ENCODE measurements around the gene ZBTB20.

ZBTB20 gene

GRCh38 chr3:114587986-114588385 is 559.1 kb downstream of the ZBTB20 start:
- DNase-seq: no peak
- in situ Hi-C loops (cut with MboI; ENCODE audit: low pct_unique_long_range_greater_than_20kb, low sequenced_read_pairs): no loop called here

- in situ Hi-C loops (cut with MboI; ENCODE audit: low pct_unique_long_range_greater_than_20kb, low sequenced_read_pairs): no loop called here
- DNase-seq: no peak
Observed at GRCh38 chr3:114586119-114586518, 561.0 kb downstream of the ZBTB20 start.

- DNase-seq: no peak
- in situ Hi-C loops (cut with MboI; ENCODE audit: low pct_unique_long_range_greater_than_20kb, low sequenced_read_pairs): no loop called here
Observed at GRCh38 chr3:114585687-114586086, 561.4 kb downstream of the ZBTB20 start.

GRCh38 chr3:114584734-114585371 is 562.2 kb downstream of the ZBTB20 start:
- in situ Hi-C loops (cut with MboI; ENCODE audit: low pct_unique_long_range_greater_than_20kb, low sequenced_read_pairs): no loop called here
- DNase-seq: no peak

- DNase-seq: no peak
- in situ Hi-C loops (cut with MboI; ENCODE audit: low pct_unique_long_range_greater_than_20kb, low sequenced_read_pairs): no loop called here
Observed at GRCh38 chr3:114582929-114583328, 564.2 kb downstream of the ZBTB20 start.

- in situ Hi-C loops (cut with MboI; ENCODE audit: low pct_unique_long_range_greater_than_20kb, low sequenced_read_pairs): no loop called here
- DNase-seq: no peak
Observed at GRCh38 chr3:114572364-114573062, 574.6 kb downstream of the ZBTB20 start.

GRCh38 chr3:114571363-114571762 is 575.7 kb downstream of the ZBTB20 start:
- in situ Hi-C loops (cut with MboI; ENCODE audit: low pct_unique_long_range_greater_than_20kb, low sequenced_read_pairs): no loop called here
- DNase-seq: no peak

- DNase-seq: no peak
- in situ Hi-C loops (cut with MboI; ENCODE audit: low pct_unique_long_range_greater_than_20kb, low sequenced_read_pairs): no loop called here
Observed at GRCh38 chr3:114569186-114569585, 577.9 kb downstream of the ZBTB20 start.

- no peak for DNase-seq
Observed at GRCh38 chr3:114567771-114568170, 579.3 kb downstream of the ZBTB20 start.

GRCh38 chr3:114566767-114567166 is 580.3 kb downstream of the ZBTB20 start:
- no peak for DNase-seq
- in situ Hi-C loops (cut with MboI; ENCODE audit: low pct_unique_long_range_greater_than_20kb, low sequenced_read_pairs): no loop called here

More at GRCh38 chr3:114567771-114568170, 579.3 kb downstream of the ZBTB20 start:
- in situ Hi-C loops (cut with MboI; ENCODE audit: low pct_unique_long_range_greater_than_20kb, low sequenced_read_pairs): no loop called here

- in situ Hi-C loops (cut with MboI; ENCODE audit: low pct_unique_long_range_greater_than_20kb, low sequenced_read_pairs): no loop called here
- DNase-seq: no peak
Observed at GRCh38 chr3:114566162-114566755, 580.8 kb downstream of the ZBTB20 start.

GRCh38 chr3:114565216-114565615 is 581.9 kb downstream of the ZBTB20 start:
- in situ Hi-C loops (cut with MboI; ENCODE audit: low pct_unique_long_range_greater_than_20kb, low sequenced_read_pairs): no loop called here

GRCh38 chr3:114563720-114564119 is 583.4 kb downstream of the ZBTB20 start:
- in situ Hi-C loops (cut with MboI; ENCODE audit: low pct_unique_long_range_greater_than_20kb, low sequenced_read_pairs): no loop called here
- DNase-seq: no peak

More at GRCh38 chr3:114565216-114565615, 581.9 kb downstream of the ZBTB20 start:
- no peak for DNase-seq

GRCh38 chr3:114562557-114562956 is 584.5 kb downstream of the ZBTB20 start:
- DNase-seq: no peak
- in situ Hi-C loops (cut with MboI; ENCODE audit: low pct_unique_long_range_greater_than_20kb, low sequenced_read_pairs): no loop called here

- no peak for DNase-seq
- in situ Hi-C loops (cut with MboI; ENCODE audit: low pct_unique_long_range_greater_than_20kb, low sequenced_read_pairs): no loop called here
Observed at GRCh38 chr3:114558271-114558670, 588.8 kb downstream of the ZBTB20 start.

- no peak for DNase-seq
- in situ Hi-C loops (cut with MboI; ENCODE audit: low pct_unique_long_range_greater_than_20kb, low sequenced_read_pairs): no loop called here
Observed at GRCh38 chr3:114557791-114558190, 589.3 kb downstream of the ZBTB20 start.

GRCh38 chr3:114556657-114557213 is 590.4 kb downstream of the ZBTB20 start:
- in situ Hi-C loops (cut with MboI; ENCODE audit: low pct_unique_long_range_greater_than_20kb, low sequenced_read_pairs): no loop called here
- no peak for DNase-seq

GRCh38 chr3:114554731-114555130 is 592.4 kb downstream of the ZBTB20 start:
- in situ Hi-C loops (cut with MboI; ENCODE audit: low pct_unique_long_range_greater_than_20kb, low sequenced_read_pairs): no loop called here
- DNase-seq: no peak

- in situ Hi-C loops (cut with MboI; ENCODE audit: low pct_unique_long_range_greater_than_20kb, low sequenced_read_pairs): no loop called here
- no peak for DNase-seq
Observed at GRCh38 chr3:114553949-114554593, 593.0 kb downstream of the ZBTB20 start.

GRCh38 chr3:114552527-114552812 is 594.6 kb downstream of the ZBTB20 start:
- in situ Hi-C loops (cut with MboI; ENCODE audit: low pct_unique_long_range_greater_than_20kb, low sequenced_read_pairs): no loop called here
- DNase-seq: no peak
